ENCODE data around the gene TYK2. TPM values are rescaled to one million over a fixed set of nuclear protein-coding genes. Genes with fewer than 3 reads are reported as not detected.

The TYK2 gene
- total and polyA plus RNA-seq, 9 of the 15 experiments (the other 6 are each of a cell fraction or from before 2014, with no cell fraction given) = 15.0 to 182 (median 85.9) TPM

DNA sequence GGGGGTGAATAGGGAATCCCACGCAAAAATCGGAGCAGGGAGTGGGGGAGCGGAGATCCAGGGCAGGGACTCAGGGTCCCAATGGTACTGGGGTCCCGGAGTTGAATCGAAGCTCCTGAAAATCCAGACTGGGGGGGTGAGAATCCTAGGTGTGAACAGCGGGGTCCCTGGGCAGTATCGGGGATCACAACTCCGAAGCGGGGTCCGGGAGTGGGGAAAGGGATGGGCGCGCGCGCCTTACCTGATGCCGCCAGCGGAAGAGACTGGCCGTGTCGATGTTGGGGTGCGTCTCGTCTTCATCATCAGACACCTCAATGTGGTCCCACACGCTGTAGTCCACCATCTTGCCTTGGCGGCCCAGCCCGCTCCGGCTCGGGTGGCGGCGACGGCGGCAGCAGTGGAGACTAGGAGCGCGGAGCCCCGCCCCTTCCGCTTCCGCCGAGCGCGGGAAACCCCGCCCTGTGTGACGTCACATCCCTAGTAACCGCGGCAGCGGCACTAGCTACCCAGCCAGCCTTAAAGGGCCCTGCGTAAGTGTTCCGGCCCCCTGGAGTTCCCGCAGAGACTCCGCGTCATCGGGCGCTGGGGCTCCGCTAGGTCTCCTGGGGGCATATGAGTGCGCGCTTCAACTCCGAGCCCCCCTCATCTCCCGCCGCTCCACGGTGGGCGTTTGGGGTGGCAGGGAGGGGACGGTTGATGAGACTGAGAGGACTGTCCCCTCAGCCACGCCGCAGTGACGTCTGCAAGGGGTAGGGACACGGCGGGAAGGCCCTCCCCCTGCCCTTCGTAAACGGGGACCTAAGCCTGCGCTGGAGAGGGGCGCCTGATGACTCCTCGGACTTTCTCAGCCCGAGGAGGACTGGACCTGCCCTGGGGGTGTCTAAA, 23.0 kb upstream of the TYK2 start, which contains the start of gene CDC37 (continued):
- TF ChIP-seq, protein P1, sequence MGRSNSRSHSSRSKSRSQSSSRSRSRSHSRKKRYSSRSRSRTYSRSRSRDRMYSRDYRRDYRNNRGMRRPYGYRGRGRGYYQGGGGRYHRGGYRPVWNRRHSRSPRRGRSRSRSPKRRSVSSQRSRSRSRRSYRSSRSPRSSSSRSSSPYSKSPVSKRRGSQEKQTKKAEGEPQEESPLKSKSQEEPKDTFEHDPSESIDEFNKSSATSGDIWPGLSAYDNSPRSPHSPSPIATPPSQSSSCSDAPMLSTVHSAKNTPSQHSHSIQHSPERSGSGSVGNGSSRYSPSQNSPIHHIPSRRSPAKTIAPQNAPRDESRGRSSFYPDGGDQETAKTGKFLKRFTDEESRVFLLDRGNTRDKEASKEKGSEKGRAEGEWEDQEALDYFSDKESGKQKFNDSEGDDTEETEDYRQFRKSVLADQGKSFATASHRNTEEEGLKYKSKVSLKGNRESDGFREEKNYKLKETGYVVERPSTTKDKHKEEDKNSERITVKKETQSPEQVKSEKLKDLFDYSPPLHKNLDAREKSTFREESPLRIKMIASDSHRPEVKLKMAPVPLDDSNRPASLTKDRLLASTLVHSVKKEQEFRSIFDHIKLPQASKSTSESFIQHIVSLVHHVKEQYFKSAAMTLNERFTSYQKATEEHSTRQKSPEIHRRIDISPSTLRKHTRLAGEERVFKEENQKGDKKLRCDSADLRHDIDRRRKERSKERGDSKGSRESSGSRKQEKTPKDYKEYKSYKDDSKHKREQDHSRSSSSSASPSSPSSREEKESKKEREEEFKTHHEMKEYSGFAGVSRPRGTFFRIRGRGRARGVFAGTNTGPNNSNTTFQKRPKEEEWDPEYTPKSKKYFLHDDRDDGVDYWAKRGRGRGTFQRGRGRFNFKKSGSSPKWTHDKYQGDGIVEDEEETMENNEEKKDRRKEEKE (IDR thresholded peaks at IDR 0.05; ENCODE audit: borderline replicate concordance in 1 of 2, control insufficient read depth in 1 of 2, low read depth in 2 of 2, low read length in 1 of 2) = no peak
- TF ChIP-seq TRIM28 (IDR thresholded peaks at IDR 0.05) (no peak), MYNN (IDR thresholded peaks at IDR 0.05) (no peak), MYNN (CRISPR knock-in tag; IDR thresholded peaks at IDR 0.05) (no peak), KDM5B (IDR thresholded peaks at IDR 0.05; ENCODE audit: insufficient replicate concordance, low read depth, low read length) (peak; percentile 90), ZNF444 (CRISPR knock-in tag; IDR thresholded peaks at IDR 0.05) (no peak), MTA3 (IDR thresholded peaks at IDR 0.05; ENCODE audit: borderline replicate concordance) (peak; percentile 40; the same call in 1 of the 2 replicates), RBBP5 (IDR thresholded peaks at IDR 0.05; ENCODE audit: borderline replicate concordance, insufficient read depth, low read length, poor library complexity, severe bottlenecking) (peak; percentile 84), MAFK (IDR thresholded peaks at IDR 0.05; ENCODE audit: low read length) (no peak), PHF8 (IDR thresholded peaks at IDR 0.05; ENCODE audit: borderline replicate concordance, low read length) (peak; percentile 88; the same call in 1 of the 2 replicates), BHLHE40 (IDR thresholded peaks at IDR 0.05; ENCODE audit: low read length) (peak; percentile 26; the same call in 1 of the 2 replicates), JUN (IDR thresholded peaks at IDR 0.05; ENCODE audit: borderline replicate concordance, low read depth, low read length) (peak; percentile 47; the same call in 1 of the 2 replicates), JUN (CRISPR knock-in tag; IDR thresholded peaks at IDR 0.05; ENCODE audit: borderline replicate concordance) (peak; percentile 92; the same call in 1 of the 2 replicates)
- TF ChIP-seq, protein P2, sequence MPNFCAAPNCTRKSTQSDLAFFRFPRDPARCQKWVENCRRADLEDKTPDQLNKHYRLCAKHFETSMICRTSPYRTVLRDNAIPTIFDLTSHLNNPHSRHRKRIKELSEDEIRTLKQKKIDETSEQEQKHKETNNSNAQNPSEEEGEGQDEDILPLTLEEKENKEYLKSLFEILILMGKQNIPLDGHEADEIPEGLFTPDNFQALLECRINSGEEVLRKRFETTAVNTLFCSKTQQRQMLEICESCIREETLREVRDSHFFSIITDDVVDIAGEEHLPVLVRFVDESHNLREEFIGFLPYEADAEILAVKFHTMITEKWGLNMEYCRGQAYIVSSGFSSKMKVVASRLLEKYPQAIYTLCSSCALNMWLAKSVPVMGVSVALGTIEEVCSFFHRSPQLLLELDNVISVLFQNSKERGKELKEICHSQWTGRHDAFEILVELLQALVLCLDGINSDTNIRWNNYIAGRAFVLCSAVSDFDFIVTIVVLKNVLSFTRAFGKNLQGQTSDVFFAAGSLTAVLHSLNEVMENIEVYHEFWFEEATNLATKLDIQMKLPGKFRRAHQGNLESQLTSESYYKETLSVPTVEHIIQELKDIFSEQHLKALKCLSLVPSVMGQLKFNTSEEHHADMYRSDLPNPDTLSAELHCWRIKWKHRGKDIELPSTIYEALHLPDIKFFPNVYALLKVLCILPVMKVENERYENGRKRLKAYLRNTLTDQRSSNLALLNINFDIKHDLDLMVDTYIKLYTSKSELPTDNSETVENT (CRISPR knock-in tag; IDR thresholded peaks at IDR 0.05) = peak; percentile 32; the same call in 1 of the 2 replicates
- TF ChIP-seq, protein P3, sequence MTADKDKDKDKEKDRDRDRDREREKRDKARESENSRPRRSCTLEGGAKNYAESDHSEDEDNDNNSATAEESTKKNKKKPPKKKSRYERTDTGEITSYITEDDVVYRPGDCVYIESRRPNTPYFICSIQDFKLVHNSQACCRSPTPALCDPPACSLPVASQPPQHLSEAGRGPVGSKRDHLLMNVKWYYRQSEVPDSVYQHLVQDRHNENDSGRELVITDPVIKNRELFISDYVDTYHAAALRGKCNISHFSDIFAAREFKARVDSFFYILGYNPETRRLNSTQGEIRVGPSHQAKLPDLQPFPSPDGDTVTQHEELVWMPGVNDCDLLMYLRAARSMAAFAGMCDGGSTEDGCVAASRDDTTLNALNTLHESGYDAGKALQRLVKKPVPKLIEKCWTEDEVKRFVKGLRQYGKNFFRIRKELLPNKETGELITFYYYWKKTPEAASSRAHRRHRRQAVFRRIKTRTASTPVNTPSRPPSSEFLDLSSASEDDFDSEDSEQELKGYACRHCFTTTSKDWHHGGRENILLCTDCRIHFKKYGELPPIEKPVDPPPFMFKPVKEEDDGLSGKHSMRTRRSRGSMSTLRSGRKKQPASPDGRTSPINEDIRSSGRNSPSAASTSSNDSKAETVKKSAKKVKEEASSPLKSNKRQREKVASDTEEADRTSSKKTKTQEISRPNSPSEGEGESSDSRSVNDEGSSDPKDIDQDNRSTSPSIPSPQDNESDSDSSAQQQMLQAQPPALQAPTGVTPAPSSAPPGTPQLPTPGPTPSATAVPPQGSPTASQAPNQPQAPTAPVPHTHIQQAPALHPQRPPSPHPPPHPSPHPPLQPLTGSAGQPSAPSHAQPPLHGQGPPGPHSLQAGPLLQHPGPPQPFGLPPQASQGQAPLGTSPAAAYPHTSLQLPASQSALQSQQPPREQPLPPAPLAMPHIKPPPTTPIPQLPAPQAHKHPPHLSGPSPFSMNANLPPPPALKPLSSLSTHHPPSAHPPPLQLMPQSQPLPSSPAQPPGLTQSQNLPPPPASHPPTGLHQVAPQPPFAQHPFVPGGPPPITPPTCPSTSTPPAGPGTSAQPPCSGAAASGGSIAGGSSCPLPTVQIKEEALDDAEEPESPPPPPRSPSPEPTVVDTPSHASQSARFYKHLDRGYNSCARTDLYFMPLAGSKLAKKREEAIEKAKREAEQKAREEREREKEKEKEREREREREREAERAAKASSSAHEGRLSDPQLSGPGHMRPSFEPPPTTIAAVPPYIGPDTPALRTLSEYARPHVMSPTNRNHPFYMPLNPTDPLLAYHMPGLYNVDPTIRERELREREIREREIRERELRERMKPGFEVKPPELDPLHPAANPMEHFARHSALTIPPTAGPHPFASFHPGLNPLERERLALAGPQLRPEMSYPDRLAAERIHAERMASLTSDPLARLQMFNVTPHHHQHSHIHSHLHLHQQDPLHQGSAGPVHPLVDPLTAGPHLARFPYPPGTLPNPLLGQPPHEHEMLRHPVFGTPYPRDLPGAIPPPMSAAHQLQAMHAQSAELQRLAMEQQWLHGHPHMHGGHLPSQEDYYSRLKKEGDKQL (CRISPR knock-in tag; IDR thresholded peaks at IDR 0.05; ENCODE audit: borderline replicate concordance) = no peak

Data from K562 (cell line).